Panc1 (cell line): ENCODE data around the gene PLCB4. TPM values are rescaled to one million over a fixed set of nuclear protein-coding genes. Genes with fewer than 3 reads are reported as not detected.

ENCODE experiments used
- ATAC-seq: fragments of 200-7000 bp; cut with Tn5 transposase; 2 replicates; pipeline ENCODE4 v1.9.1; 2020; ENCODE audit warnings: mild to moderate bottlenecking, moderate library complexity
- BruUV-seq: library from RNA; stranded (reverse); fragments of 400-500 nt; replicated peaks from 2 replicates; lab custom pipeline; 2021; lab: Mats Ljungman, UMichigan
- CTCF ChIA-PET: fragments of 300-600 bp; sonication (Branson Sonifier 250); formaldehyde crosslinking; loops from one replicate; lab custom pipeline; 2022; ENCODE audit warnings: antibody characterized with exemption; lab: Charles Lee
- POLR2A ChIA-PET: fragments of 300-600 bp; sonication (Branson Sonifier 250); formaldehyde crosslinking; loops from one replicate; lab custom pipeline; 2022; ENCODE audit warnings: antibody characterized with exemption; lab: Charles Lee
- DNase-seq: peaks from one replicate; pipeline ENCODE4 v3.0.0-alpha.2; 2010; ENCODE audit warnings: low read depth, low spot score
- H3K27ac ChIP-seq: 2 replicates; pipeline ENCODE4 v1.5.1; 2011; ENCODE audit warnings: mild to moderate bottlenecking, low read length, inconsistent platforms
- H3K27me3 ChIP-seq: fragments of 200-500 bp; sonication (Bioruptor generic); 2 replicates; pipeline ENCODE4 v1.6.0; 2014; ENCODE audit warnings: low read length, inconsistent platforms; ENCODE audit not compliant: control insufficient read depth, insufficient read depth
- H3K36me3 ChIP-seq: fragments of 200-500 bp; sonication (Bioruptor generic); 2 replicates; pipeline ENCODE4 v1.5.1; 2014; ENCODE audit warnings: inconsistent platforms, mild to moderate bottlenecking, low read length, moderate library complexity; ENCODE audit not compliant: control insufficient read depth, insufficient read depth
- H3K4me1 ChIP-seq: 2 replicates; pipeline ENCODE4 v1.5.1; 2011; ENCODE audit warnings: inconsistent platforms, mild to moderate bottlenecking, low read length, moderate library complexity; ENCODE audit not compliant: control insufficient read depth, insufficient read depth
- H3K4me3 ChIP-seq, 2 experiments: 2 replicates each; pipeline ENCODE4 v1.5.1; 2011 to 2012; ENCODE audit warnings: low read depth in 2 of 2, low read length in 2 of 2, mild to moderate bottlenecking in 2 of 2, inconsistent platforms in 1 of 2, moderate library complexity in 1 of 2
- H3K9me3 ChIP-seq: fragments of 200-500 bp; sonication (Bioruptor generic); 2 replicates; pipeline ENCODE4 v1.5.1; 2014; ENCODE audit warnings: low read depth, mild to moderate bottlenecking, inconsistent platforms, low read length, moderate library complexity; ENCODE audit not compliant: control insufficient read depth, insufficient read depth
- CTCF ChIP-seq: fragments of 450-650 bp; IDR thresholded peaks from 2 replicates; pipeline ENCODE4 v1.5.1; 2017; ENCODE audit warnings: mild to moderate bottlenecking
- POLR2AphosphoS5 ChIP-seq: IDR thresholded peaks from 2 replicates; pipeline ENCODE4 v1.6.1; 2012; ENCODE audit warnings: mild to moderate bottlenecking, low read depth, low read length, moderate library complexity
- SIN3A ChIP-seq: IDR thresholded peaks from 2 replicates; pipeline ENCODE4 v1.6.1; 2012; ENCODE audit warnings: low read depth, mild to moderate bottlenecking, low read length, moderate library complexity, borderline replicate concordance; ENCODE audit not compliant: insufficient read depth
- TCF7L2 ChIP-seq: IDR thresholded peaks from 2 replicates; pipeline ENCODE4 v1.6.1; 2011; ENCODE audit warnings: mild to moderate bottlenecking, low read depth, low read length, inconsistent platforms
- in situ Hi-C: cut with HindIII; loops from 2 replicates; pipeline ENCODE4 v1.10.0; 2016; ENCODE audit warnings: low sequenced_read_pairs, low pct_unique_long_range_greater_than_20kb
- intact Hi-C: fragments of 100-400 bp; cut with micrococcal nuclease; formaldehyde crosslinking; loops from one replicate; pipeline ENCODE4 v1.10.0; 2022; ENCODE audit not compliant: unreplicated experiment
- total RNA-seq: library from RNA; stranded (reverse); gene quantifications from one replicate; pipeline ENCODE4 v1.2.1, GENCODE V29; 2021; ENCODE audit not compliant: unreplicated experiment
- TF ChIP-seq, protein P1 (sequence below), 2 experiments: IDR thresholded peaks; 2 replicates each; pipeline ENCODE4 v1.6.1; 2011 to 2012; ENCODE audit warnings: low read depth in 2 of 2, control low read depth in 1 of 2, low read length in 1 of 2, mild to moderate bottlenecking in 1 of 2, moderate library complexity in 1 of 2; ENCODE audit not compliant: insufficient read depth in 1 of 2

PLCB4 gene
- total RNA-seq, 1 experiment from 2014 or later, result 1.5 TPM

GRCh38 chr20:9363673-9364072 is 294.8 kb downstream of the PLCB4 start:
- Histone ChIP-seq H3K36me3 (no peaks in the 10 kb centered on the region), H3K9me3 (no peaks in the 10 kb centered on the region), H3K4me1 (no peaks in the 10 kb centered on the region), H3K4me3 (no peak overlapping the region), H3K27me3 (no peaks in the 10 kb centered on the region), H3K27ac (no peak overlapping the region)
- TF ChIP-seq CTCF (no peak), TCF7L2 (no peak)
- TF ChIP-seq, protein P1, sequence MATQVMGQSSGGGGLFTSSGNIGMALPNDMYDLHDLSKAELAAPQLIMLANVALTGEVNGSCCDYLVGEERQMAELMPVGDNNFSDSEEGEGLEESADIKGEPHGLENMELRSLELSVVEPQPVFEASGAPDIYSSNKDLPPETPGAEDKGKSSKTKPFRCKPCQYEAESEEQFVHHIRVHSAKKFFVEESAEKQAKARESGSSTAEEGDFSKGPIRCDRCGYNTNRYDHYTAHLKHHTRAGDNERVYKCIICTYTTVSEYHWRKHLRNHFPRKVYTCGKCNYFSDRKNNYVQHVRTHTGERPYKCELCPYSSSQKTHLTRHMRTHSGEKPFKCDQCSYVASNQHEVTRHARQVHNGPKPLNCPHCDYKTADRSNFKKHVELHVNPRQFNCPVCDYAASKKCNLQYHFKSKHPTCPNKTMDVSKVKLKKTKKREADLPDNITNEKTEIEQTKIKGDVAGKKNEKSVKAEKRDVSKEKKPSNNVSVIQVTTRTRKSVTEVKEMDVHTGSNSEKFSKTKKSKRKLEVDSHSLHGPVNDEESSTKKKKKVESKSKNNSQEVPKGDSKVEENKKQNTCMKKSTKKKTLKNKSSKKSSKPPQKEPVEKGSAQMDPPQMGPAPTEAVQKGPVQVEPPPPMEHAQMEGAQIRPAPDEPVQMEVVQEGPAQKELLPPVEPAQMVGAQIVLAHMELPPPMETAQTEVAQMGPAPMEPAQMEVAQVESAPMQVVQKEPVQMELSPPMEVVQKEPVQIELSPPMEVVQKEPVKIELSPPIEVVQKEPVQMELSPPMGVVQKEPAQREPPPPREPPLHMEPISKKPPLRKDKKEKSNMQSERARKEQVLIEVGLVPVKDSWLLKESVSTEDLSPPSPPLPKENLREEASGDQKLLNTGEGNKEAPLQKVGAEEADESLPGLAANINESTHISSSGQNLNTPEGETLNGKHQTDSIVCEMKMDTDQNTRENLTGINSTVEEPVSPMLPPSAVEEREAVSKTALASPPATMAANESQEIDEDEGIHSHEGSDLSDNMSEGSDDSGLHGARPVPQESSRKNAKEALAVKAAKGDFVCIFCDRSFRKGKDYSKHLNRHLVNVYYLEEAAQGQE (IDR thresholded peaks at IDR 0.05; ENCODE audit: insufficient read depth in 1 of 2, low read depth in 2 of 2, low read length in 1 of 2), result no peak
- ATAC-seq (no peak), DNase-seq (no peak)
- BruUV-seq, result no TSS peak
- intact Hi-C loops, result no loop called here
- CTCF ChIA-PET, result no interaction called here
- POLR2A ChIA-PET, result no interaction called here
- in situ Hi-C loops, result no loop called here

DNA sequence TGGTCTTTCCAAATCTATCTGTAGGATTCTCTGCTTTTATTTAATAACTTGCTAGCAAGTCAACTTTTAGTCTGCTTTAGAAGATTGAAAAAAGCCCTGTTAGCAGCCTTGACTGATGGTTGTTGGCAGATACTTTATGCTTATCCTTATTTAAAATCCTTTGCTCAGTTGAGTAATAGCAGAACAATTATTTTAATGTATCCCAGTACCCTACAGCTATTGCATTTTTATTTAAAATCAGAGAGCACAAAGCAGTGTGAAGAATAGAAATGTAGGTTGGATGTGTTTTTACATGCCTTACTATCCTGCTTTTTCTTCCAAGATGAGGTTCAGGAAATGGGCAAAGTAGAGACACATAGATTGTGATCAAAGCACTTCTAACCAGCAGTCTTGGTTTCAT is 298.4 kb downstream of the PLCB4 start:
- CTCF ChIA-PET, result interaction anchor here (0.6 kb wide), 1 partner anchor 408 kb away, joined by 7 read pairs; no protein-coding TSS in a partner anchor
- in situ Hi-C loops, result no loop called here

More for the DNA sequence above, 298.4 kb downstream of the PLCB4 start:
- TF ChIP-seq, protein P1 (IDR thresholded peaks at IDR 0.05; ENCODE audit: insufficient read depth in 1 of 2, low read depth in 2 of 2, low read length in 1 of 2), result no peak
- TF ChIP-seq TCF7L2 (no peak), SIN3A (no peak), POLR2AphosphoS5 (no peak), CTCF (no peak)
- DNase-seq (no peak), ATAC-seq (no peak)
- Histone ChIP-seq H3K4me1 (no peaks in the 10 kb centered on the region), H3K9me3 (no peaks in the 10 kb centered on the region), H3K36me3 (no peaks in the 10 kb centered on the region), H3K4me3 (no peak overlapping the region), H3K27me3 (no peaks in the 10 kb centered on the region), H3K27ac (no peak overlapping the region)
- POLR2A ChIA-PET, result no interaction called here
- intact Hi-C loops, result no loop called here
- no TSS peak for BruUV-seq
